ENCODE data around the gene ARRDC1. TPM values are rescaled to one million over a fixed set of nuclear protein-coding genes. Genes with fewer than 3 reads are reported as not detected.
"Not testable (repeated sequence)": the region's sequence is repeated elsewhere in the genome, so short reads cannot be mapped to it uniquely, and the experiment has no call there.

ARRDC1 gene
- total RNA-seq, 1 donor from 2014 or later, result 36.5 TPM

DNA sequence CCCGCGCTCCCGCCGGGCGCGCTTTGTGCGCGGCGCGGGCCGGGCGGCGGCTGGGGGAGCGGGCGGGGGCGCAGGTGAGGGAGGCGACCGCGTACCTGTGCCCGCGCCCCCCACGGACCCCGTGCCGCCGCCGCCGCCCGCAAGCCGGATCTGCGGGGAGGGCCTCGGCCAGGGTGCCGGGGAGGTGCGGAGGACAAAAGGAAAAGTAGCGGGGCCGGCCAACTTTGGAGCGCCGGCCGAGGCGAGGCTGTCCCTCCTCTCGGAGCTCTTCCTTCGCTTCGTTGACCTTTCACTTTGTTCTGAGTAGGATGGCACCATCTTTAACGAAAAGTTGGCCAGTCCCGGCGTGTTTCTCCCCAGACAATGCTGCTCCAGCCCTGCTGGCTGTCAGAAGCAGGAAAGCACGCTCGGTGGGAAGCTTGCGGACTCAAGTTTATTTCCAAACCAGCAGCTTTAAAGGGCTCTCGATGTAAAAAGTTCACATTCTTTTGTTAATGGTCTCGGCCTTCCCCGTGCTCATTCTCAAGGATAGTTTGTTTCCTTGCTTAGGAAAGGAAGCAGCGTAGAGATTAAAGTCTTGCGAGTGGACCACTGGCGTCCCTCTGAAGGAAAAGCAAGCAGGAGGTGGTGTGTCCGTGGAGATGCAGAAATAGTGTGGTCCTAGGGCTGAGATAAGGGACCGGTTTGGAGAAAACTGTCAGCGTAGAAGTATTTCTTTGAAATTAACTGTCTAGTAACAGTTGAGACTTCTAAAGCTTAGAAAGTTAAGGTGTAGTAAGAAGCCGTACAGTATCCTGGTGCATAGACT is 14.0 kb downstream of the ARRDC1 start:
- peaks cover 34% of the 10 kb centered on the region for H3K4me1 Mint-ChIP-seq
- no peaks in the 10 kb centered on the region for H3K9me3 Mint-ChIP-seq
- H3K27ac Mint-ChIP-seq, result peak overlapping the region; percentile 93
- TF ChIP-seq, protein P1, sequence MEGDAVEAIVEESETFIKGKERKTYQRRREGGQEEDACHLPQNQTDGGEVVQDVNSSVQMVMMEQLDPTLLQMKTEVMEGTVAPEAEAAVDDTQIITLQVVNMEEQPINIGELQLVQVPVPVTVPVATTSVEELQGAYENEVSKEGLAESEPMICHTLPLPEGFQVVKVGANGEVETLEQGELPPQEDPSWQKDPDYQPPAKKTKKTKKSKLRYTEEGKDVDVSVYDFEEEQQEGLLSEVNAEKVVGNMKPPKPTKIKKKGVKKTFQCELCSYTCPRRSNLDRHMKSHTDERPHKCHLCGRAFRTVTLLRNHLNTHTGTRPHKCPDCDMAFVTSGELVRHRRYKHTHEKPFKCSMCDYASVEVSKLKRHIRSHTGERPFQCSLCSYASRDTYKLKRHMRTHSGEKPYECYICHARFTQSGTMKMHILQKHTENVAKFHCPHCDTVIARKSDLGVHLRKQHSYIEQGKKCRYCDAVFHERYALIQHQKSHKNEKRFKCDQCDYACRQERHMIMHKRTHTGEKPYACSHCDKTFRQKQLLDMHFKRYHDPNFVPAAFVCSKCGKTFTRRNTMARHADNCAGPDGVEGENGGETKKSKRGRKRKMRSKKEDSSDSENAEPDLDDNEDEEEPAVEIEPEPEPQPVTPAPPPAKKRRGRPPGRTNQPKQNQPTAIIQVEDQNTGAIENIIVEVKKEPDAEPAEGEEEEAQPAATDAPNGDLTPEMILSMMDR (IDR thresholded peaks at IDR 0.05; ENCODE audit: unreplicated experiment), result no peak
- no peak for DNase-seq (ENCODE audit: low spot score in 2 of 2, unreplicated experiment in 2 of 2)
- H3K36me3 Mint-ChIP-seq, result peaks cover 6% of the 10 kb centered on the region
- H3K27me3 Mint-ChIP-seq (ENCODE audit: low read depth), result no peaks in the 10 kb centered on the region
- H3K4me3 Mint-ChIP-seq, result peak overlapping the region; percentile 86

GRCh38 chr9:137620048-137620405 is 14.5 kb downstream of the ARRDC1 start:
- H3K9me3 Mint-ChIP-seq, result no peaks in the 10 kb centered on the region
- peak overlapping the region; percentile 86 for H3K4me3 Mint-ChIP-seq
- DNase-seq (ENCODE audit: low spot score in 2 of 2, unreplicated experiment in 2 of 2), result no peak
- TF ChIP-seq, protein P1 (IDR thresholded peaks at IDR 0.05; ENCODE audit: unreplicated experiment), result no peak
- no peaks in the 10 kb centered on the region for H3K27me3 Mint-ChIP-seq (ENCODE audit: low read depth)
- H3K27ac Mint-ChIP-seq, result peak overlapping the region; percentile 93
- peaks cover 3% of the 10 kb centered on the region for H3K36me3 Mint-ChIP-seq
- peaks cover 34% of the 10 kb centered on the region for H3K4me1 Mint-ChIP-seq

DNA sequence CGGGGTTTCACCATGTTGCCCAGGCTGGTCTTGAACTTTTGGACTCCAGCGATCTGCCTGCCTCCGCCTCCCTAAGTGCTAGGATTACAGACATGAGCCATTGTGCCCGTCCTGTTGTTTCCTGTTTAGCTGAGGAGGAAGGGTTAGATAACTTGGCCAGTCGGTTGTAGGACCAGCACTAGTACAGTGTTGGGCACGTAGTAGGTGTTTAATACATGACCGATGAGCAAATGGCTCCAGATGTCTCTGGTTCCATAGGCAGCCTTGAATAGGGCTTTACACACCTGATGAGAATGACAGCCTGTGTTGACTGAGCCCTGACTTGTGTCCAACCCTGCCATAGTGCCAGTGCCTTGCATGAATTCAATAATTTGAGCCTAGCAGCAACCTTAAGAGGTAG is 15.1 kb downstream of the ARRDC1 start:
- DNase-seq (ENCODE audit: low spot score in 2 of 2, unreplicated experiment in 2 of 2), result no peak
- Mint-ChIP-seq H3K9me3 (no peaks in the 10 kb centered on the region), H3K27ac (peak overlapping the region; percentile 64), H3K4me3 (peak overlapping the region; percentile 86), H3K27me3 (ENCODE audit: low read depth) (no peaks in the 10 kb centered on the region), H3K4me1 (peaks cover 34% of the 10 kb centered on the region), H3K36me3 (peaks cover 5% of the 10 kb centered on the region)
- TF ChIP-seq, protein P1 (IDR thresholded peaks at IDR 0.05; ENCODE audit: unreplicated experiment), result no peak

DNA sequence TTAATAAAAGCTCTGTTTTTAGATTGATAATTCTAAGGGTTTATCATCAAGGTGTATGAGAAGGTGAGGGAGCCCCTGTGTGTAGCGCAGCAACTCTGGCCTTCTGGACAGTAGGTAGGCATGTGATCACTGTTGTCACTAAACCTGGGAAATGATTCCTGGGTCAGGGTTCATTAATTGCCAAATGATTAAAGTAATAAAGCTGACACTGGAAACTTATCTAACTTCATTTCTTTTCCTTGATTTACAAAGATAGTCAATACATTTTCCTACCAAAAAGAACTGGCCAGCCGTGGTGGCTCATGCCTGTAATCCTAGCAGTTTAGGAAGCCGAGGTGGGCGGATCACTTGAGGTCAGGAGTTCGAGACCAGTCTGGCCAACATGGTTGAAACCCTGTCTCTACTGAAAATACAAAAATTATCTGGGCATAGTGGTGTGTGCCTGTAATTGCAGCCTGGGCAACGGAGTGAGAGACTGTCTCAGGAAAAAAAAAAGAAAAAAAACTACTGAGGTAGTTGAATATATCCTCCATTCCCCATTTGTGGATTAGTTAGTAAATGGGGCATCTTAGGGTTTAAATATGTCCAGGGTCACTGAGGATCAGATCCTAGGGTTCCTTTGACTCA is 15.8 kb downstream of the ARRDC1 start:
- H3K36me3 Mint-ChIP-seq, result peaks cover 5% of the 10 kb centered on the region
- H3K9me3 Mint-ChIP-seq, result no peaks in the 10 kb centered on the region
- peaks cover 34% of the 10 kb centered on the region for H3K4me1 Mint-ChIP-seq
- peak overlapping the region; percentile 64 for H3K27ac Mint-ChIP-seq
- no peak for DNase-seq (ENCODE audit: low spot score in 2 of 2, unreplicated experiment in 2 of 2)
- TF ChIP-seq, protein P1 (IDR thresholded peaks at IDR 0.05; ENCODE audit: unreplicated experiment), result peak; percentile 69
- H3K4me3 Mint-ChIP-seq, result peak overlapping the region; percentile 86
- no peaks in the 10 kb centered on the region for H3K27me3 Mint-ChIP-seq (ENCODE audit: low read depth)

- not testable (repeated sequence) for H3K36me3 Mint-ChIP-seq; DNase-seq (ENCODE audit: low spot score in 2 of 2, unreplicated experiment in 2 of 2); H3K9me3 Mint-ChIP-seq; H3K4me3 Mint-ChIP-seq; H3K27me3 Mint-ChIP-seq (ENCODE audit: low read depth)
- H3K4me1 Mint-ChIP-seq, result peaks cover 34% of the 10 kb centered on the region
- H3K27ac Mint-ChIP-seq, result peak overlapping the region; percentile 21
Measured at GRCh38 chr9:137622211-137622610, 16.7 kb downstream of the ARRDC1 start.

- Mint-ChIP-seq H3K36me3 (peaks cover 7% of the 10 kb centered on the region), H3K4me1 (peaks cover 18% of the 10 kb centered on the region), H3K27ac (no peak overlapping the region), H3K4me3 (no peak overlapping the region), H3K9me3 (no peaks in the 10 kb centered on the region), H3K27me3 (ENCODE audit: low read depth) (no peaks in the 10 kb centered on the region)
- TF ChIP-seq, protein P1 (IDR thresholded peaks at IDR 0.05; ENCODE audit: unreplicated experiment), result no peak
- DNase-seq (ENCODE audit: low spot score in 2 of 2, unreplicated experiment in 2 of 2), result no peak
Measured at GRCh38 chr9:137626464-137626863, 21.0 kb downstream of the ARRDC1 start.

GRCh38 chr9:137627406-137627805 is 21.9 kb downstream of the ARRDC1 start:
- not testable (repeated sequence) for H3K27ac Mint-ChIP-seq; H3K9me3 Mint-ChIP-seq; H3K4me3 Mint-ChIP-seq; DNase-seq (ENCODE audit: low spot score in 2 of 2, unreplicated experiment in 2 of 2); H3K27me3 Mint-ChIP-seq (ENCODE audit: low read depth); H3K36me3 Mint-ChIP-seq
- peaks cover 13% of the 10 kb centered on the region for H3K4me1 Mint-ChIP-seq

Measured in mesothelial cell of epicardium (in vitro differentiated cells).